ENCODE measurements around the gene NNT.

- no peak for TF ChIP-seq POU6F1 (CRISPR knock-in tag; IDR thresholded peaks at IDR 0.05; ENCODE audit: borderline replicate concordance, low read depth)
- no peak for TF ChIP-seq ZNF70 (CRISPR knock-in tag; IDR thresholded peaks at IDR 0.05)
- TF ChIP-seq RARB (CRISPR knock-in tag; IDR thresholded peaks at IDR 0.05) = no peak
- TF ChIP-seq CSDC2 (CRISPR knock-in tag; IDR thresholded peaks at IDR 0.05) = no peak
- TF ChIP-seq TCF4 (CRISPR knock-in tag; IDR thresholded peaks at IDR 0.05; ENCODE audit: borderline replicate concordance) = no peak
- no peak for TF ChIP-seq ZFP3 (CRISPR knock-in tag; IDR thresholded peaks at IDR 0.05)
- TF ChIP-seq ZFP30 (CRISPR knock-in tag; IDR thresholded peaks at IDR 0.05) = no peak
- no peak for TF ChIP-seq ZC3H10 (CRISPR knock-in tag; IDR thresholded peaks at IDR 0.05)
These were observed 40.3 kb downstream of the NNT start for GRCh38 chr5:43643327-43643726.
